Kidney (tissue), 14 donors: ENCODE measurements around the gene POLR3A. TPM values are rescaled to one million over a fixed set of nuclear protein-coding genes. Genes with fewer than 3 reads are reported as not detected.

ENCODE experiments used
- DNase-seq, 5 donors: peaks; one replicate each; pipeline ENCODE4 v3.0.0-alpha.2; 2013 to 2020
- FAIRE-seq: peaks from 2 replicates; lab custom pipeline; 2012; peaks lifted over from hg19 to GRCh38; lab: Jason Lieb, UNC
- H3K27ac ChIP-seq, 2 donors: one replicate each; pipeline ENCODE4 v1.7.0; 2013; ENCODE audit warnings: low read depth in 2 of 2, low read length in 2 of 2, inconsistent platforms in 1 of 2
- H3K27me3 ChIP-seq: one replicate; pipeline ENCODE4 v1.7.1; 2013; ENCODE audit warnings: low read length, inconsistent platforms; ENCODE audit not compliant: control insufficient read depth, insufficient read depth
- H3K36me3 ChIP-seq, 3 donors: one replicate each; pipeline versions ENCODE4 v1.7.0 to v1.7.1; 2013; ENCODE audit warnings: low read length in 3 of 3, control low read depth in 1 of 3, inconsistent platforms in 1 of 3; ENCODE audit not compliant: insufficient read depth in 3 of 3, control insufficient read depth in 2 of 3
- H3K4me1 ChIP-seq, 3 donors: one replicate each; pipeline versions ENCODE4 v1.7.0 to v1.7.1; 2013; ENCODE audit warnings: low read length in 3 of 3, inconsistent platforms in 1 of 3, low read depth in 1 of 3; ENCODE audit not compliant: control insufficient read depth in 2 of 3, insufficient read depth in 2 of 3
- H3K4me3 ChIP-seq, 3 donors: one replicate each; pipeline versions ENCODE4 v1.7.0 to v1.8.1; 2013; ENCODE audit warnings: low read length in 3 of 3, control low read depth in 1 of 3, inconsistent platforms in 1 of 3
- H3K9ac ChIP-seq, 3 donors: one replicate each; pipeline versions ENCODE4 v1.7.0 to v1.7.1; 2013; ENCODE audit warnings: low read length in 3 of 3, control low read depth in 1 of 3, inconsistent platforms in 1 of 3
- H3K9me3 ChIP-seq, 3 donors: one replicate each; pipeline versions ENCODE4 v1.7.0 to v1.7.1; 2013; ENCODE audit warnings: low read length in 3 of 3, control low read depth in 1 of 3, inconsistent platforms in 1 of 3; ENCODE audit not compliant: control insufficient read depth in 2 of 3, insufficient read depth in 1 of 3
- intact Hi-C: fragments of 100-400 bp; cut with DNase I; formaldehyde crosslinking; loops from one replicate; pipeline ENCODE4 v1.11.1; 2022
- polyA plus RNA-seq: library from polyadenylated mRNA; stranded (reverse); fragments of 350-450 nt; fragmentation: Illumina TruSeq; extraction: RNeasy Lipid Tissue Mini Kit (QIAGEN cat#74804); gene quantifications from one replicate; pipeline ENCODE4 v1.2.3, GENCODE V29; 2014; ENCODE audit warnings: low read depth, low replicate concordance; ENCODE audit not compliant: insufficient read depth
- total RNA-seq: library from RNA; stranded (reverse); fragmentation: NEBNext Ultra II Directional; extraction: Animal tissue kit (Norgen Biotek cat#: 25700); gene quantifications from one replicate; pipeline ENCODE4 v1.2.1, GENCODE V29; 2021
- TF ChIP-seq, protein P1 (sequence below): IDR thresholded peaks from 3 replicates; pipeline ENCODE4 v1.5.1; 2012; ENCODE audit warnings: mild to moderate bottlenecking, moderate library complexity, borderline replicate concordance; ENCODE audit not compliant: insufficient read depth; ENCODE audit errors: extremely low read depth
- donor health status: control.
- donor health status: control.
- donor health status: control.
- donor health status: control.
- donor health status: control.
- donor health status: DM: yes; HTN: yes; CAD: no.
- donor health status: Normal renal cell carcinoma (clear cell type).

POLR3A gene
- total and polyA plus RNA-seq, 2 donors from 2014 or later = 4.9 to 13.3 TPM

DNA sequence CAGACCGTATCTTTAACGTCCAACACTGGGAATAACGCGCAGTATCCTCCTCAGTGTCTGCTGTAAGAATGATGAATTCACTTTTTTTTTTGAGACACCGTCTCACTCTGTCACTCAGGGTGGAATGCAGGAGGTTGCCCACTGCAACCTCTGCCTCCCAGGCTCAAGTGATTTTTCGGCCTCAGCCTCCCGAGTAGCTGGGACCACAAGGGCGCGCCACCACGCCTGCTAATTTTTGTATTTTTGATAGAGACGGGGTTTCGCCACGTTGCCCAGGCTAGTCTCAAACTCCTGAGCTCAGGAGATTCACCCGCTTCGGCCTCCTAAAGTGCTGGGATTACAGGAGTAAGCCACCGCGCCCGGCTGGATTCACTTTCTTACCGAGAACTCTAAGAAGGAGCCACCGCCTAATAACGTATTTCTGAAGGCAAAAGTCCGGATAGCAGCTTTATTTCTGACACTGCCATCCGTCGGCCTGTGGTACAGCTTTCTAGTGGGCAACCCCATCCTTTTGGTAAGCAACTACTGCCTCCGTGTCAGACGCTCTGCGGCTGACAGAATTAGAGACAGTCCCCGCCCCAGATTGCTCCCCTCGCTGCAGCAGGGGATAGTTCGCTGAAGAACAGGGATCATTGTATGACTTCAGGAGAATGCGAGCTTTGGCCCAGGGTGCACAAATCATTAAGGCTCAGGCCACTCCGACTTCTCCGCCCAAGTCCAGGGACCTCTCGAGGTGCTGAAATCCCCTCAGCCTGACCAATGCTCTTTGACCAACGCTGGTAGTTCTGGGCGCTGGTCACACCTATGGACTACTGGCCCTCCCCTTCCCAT is 662 bp downstream of the POLR3A start:
- TF ChIP-seq, protein P1, sequence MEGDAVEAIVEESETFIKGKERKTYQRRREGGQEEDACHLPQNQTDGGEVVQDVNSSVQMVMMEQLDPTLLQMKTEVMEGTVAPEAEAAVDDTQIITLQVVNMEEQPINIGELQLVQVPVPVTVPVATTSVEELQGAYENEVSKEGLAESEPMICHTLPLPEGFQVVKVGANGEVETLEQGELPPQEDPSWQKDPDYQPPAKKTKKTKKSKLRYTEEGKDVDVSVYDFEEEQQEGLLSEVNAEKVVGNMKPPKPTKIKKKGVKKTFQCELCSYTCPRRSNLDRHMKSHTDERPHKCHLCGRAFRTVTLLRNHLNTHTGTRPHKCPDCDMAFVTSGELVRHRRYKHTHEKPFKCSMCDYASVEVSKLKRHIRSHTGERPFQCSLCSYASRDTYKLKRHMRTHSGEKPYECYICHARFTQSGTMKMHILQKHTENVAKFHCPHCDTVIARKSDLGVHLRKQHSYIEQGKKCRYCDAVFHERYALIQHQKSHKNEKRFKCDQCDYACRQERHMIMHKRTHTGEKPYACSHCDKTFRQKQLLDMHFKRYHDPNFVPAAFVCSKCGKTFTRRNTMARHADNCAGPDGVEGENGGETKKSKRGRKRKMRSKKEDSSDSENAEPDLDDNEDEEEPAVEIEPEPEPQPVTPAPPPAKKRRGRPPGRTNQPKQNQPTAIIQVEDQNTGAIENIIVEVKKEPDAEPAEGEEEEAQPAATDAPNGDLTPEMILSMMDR = no peak
- H3K27ac ChIP-seq = peak overlapping the region; percentile 68 to 92
- no peak for FAIRE-seq
- H3K36me3 ChIP-seq = peaks cover 5 to 19% (median 19%) of the 10 kb centered on the region in 3 donors
- intact Hi-C loops = no loop called here
- H3K9ac ChIP-seq = peak overlapping the region; percentile 92 to 98 (median 95)
- H3K9me3 ChIP-seq = no peaks in the 10 kb centered on the region
- H3K4me3 ChIP-seq = peak overlapping the region; percentile 97 to 98 (median 98)
- no peaks in the 10 kb centered on the region for H3K27me3 ChIP-seq
- peak in 4 of 5 donors; percentile 43 to 70 (median 62) for DNase-seq
- H3K4me1 ChIP-seq = peaks cover 0 to 13% (median 12%) of the 10 kb centered on the region in 3 donors

DNA sequence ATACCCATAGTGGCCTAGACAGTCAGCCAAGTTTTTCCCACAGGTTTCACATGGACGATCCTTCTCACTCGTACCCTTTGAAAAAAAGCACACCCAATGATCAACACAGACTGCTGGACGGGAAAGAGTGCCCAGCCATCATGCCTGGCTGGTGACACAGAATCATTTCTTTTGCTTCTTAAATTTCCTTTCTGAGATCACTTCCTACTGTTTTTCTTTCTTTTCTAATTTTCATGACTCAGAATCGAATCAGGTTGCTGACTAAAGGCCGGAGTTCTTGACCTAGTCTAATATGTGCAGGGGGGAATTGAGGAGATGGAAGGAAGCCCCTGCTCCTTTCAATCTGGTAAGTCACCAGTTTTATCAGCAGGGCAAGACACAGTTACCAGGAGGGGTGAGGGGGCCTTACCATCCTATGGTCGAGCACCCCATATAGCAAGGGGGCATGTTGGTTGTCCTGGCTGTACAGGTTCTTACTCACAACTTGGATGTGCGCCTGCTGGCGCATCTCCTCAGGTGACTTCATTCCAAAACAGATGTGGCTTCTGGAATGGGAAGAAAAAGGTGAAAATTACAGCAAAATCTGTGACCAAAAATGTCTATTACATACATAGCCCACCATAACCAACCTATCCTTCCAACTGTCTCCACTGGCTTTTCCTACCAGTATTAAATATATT is 3.5 kb downstream of the POLR3A start:
- no peak for DNase-seq
- TF ChIP-seq, protein P1 = no peak
- no peak for FAIRE-seq
- peaks cover 5 to 42% (median 31%) of the 10 kb centered on the region in 3 donors for H3K36me3 ChIP-seq
- H3K9ac ChIP-seq = no peak overlapping the region
- intact Hi-C loops = no loop called here
- H3K27me3 ChIP-seq = no peaks in the 10 kb centered on the region
- no peaks in the 10 kb centered on the region for H3K9me3 ChIP-seq
- H3K27ac ChIP-seq = no peak overlapping the region
- H3K4me3 ChIP-seq = no peak overlapping the region
- peaks cover 0 to 13% (median 12%) of the 10 kb centered on the region in 3 donors for H3K4me1 ChIP-seq

- Histone ChIP-seq H3K9ac (no peak overlapping the region), H3K27ac (no peak overlapping the region), H3K27me3 (no peaks in the 10 kb centered on the region), H3K36me3 (peaks cover 7 to 51% (median 40%) of the 10 kb centered on the region in 3 donors), H3K4me3 (no peak overlapping the region), H3K9me3 (no peaks in the 10 kb centered on the region), H3K4me1 (peaks cover 0 to 9% (median 7%) of the 10 kb centered on the region in 3 donors)
- FAIRE-seq (no peak), DNase-seq (no peak)
- TF ChIP-seq, protein P1 = no peak
- intact Hi-C loops = no loop called here
Observed at GRCh38 chr10:78023741-78024140, 5.6 kb downstream of the POLR3A start.
